ENCODE results near the gene DLG2.

- TF ChIP-seq POLR2A (IDR thresholded peaks at IDR 0.05) (no peak), EP300 (IDR thresholded peaks at IDR 0.05) (no peak)
- TF ChIP-seq, protein P1, sequence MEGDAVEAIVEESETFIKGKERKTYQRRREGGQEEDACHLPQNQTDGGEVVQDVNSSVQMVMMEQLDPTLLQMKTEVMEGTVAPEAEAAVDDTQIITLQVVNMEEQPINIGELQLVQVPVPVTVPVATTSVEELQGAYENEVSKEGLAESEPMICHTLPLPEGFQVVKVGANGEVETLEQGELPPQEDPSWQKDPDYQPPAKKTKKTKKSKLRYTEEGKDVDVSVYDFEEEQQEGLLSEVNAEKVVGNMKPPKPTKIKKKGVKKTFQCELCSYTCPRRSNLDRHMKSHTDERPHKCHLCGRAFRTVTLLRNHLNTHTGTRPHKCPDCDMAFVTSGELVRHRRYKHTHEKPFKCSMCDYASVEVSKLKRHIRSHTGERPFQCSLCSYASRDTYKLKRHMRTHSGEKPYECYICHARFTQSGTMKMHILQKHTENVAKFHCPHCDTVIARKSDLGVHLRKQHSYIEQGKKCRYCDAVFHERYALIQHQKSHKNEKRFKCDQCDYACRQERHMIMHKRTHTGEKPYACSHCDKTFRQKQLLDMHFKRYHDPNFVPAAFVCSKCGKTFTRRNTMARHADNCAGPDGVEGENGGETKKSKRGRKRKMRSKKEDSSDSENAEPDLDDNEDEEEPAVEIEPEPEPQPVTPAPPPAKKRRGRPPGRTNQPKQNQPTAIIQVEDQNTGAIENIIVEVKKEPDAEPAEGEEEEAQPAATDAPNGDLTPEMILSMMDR (IDR thresholded peaks at IDR 0.05): no peak
Observed at GRCh38 chr11:84381666-84382065, 1245.5 kb downstream of the DLG2 start.

Data from ovary (tissue), 3 donors.